OCI-LY7 (cell line): ENCODE data around the gene AHNAK2. TPM values are rescaled to one million over a fixed set of nuclear protein-coding genes. Genes with fewer than 3 reads are reported as not detected.
"Not testable (repeated sequence)": the region's sequence is repeated elsewhere in the genome, so short reads cannot be mapped to it uniquely, and the experiment has no call there.

Experiments used
- BruUV-seq: library from RNA; stranded (reverse); fragments of 400-500 nt; replicated peaks from 2 replicates; lab custom pipeline; 2021; lab: Mats Ljungman, UMichigan
- CTCF ChIA-PET: fragments of 300-600 bp; sonication (Branson Sonifier 250); formaldehyde crosslinking; loops from one replicate; lab custom pipeline; 2022; ENCODE audit warnings: antibody characterized with exemption; ENCODE audit not compliant: unreplicated experiment; lab: Charles Lee
- POLR2A ChIA-PET: fragments of 300-600 bp; sonication (Branson Sonifier 250); formaldehyde crosslinking; loops from one replicate; lab custom pipeline; 2022; ENCODE audit warnings: antibody characterized with exemption; lab: Charles Lee
- DNase-seq: peaks from one replicate; pipeline ENCODE4 v3.0.0-alpha.2; 2015; ENCODE audit warnings: low spot score
- H2AFZ ChIP-seq: fragments of 200-600 bp; sonication (generic), shearing (Covaris generic); 2 replicates; pipeline ENCODE4 v1.6.1; 2014; ENCODE audit warnings: mild to moderate bottlenecking, antibody characterized with exemption, low read length, moderate library complexity
- H3K27ac ChIP-seq: fragments of 200-600 bp; sonication (generic); 2 replicates; pipeline ENCODE4 v1.5.1; 2014; ENCODE audit warnings: mixed run types, low read depth, mild to moderate bottlenecking, moderate library complexity, low read length, inconsistent platforms; ENCODE audit not compliant: poor library complexity, severe bottlenecking
- H3K36me3 ChIP-seq: fragments of 200-600 bp; sonication (generic); 2 replicates; pipeline ENCODE4 v1.6.1; 2014; ENCODE audit warnings: mild to moderate bottlenecking, antibody characterized with exemption, low read length, moderate library complexity, mixed read lengths; ENCODE audit not compliant: insufficient read depth
- H3K4me1 ChIP-seq: fragments of 200-600 bp; sonication (generic); 2 replicates; pipeline ENCODE4 v1.5.1; 2014; ENCODE audit warnings: mild to moderate bottlenecking, low read length; ENCODE audit not compliant: insufficient read depth, poor library complexity, severe bottlenecking
- H3K4me2 ChIP-seq: fragments of 200-600 bp; sonication (generic); 2 replicates; pipeline ENCODE4 v1.6.1; 2014; ENCODE audit warnings: mild to moderate bottlenecking, low read length
- H3K4me3 ChIP-seq: fragments of 200-600 bp; sonication (generic); 2 replicates; pipeline ENCODE4 v1.5.1; 2014; ENCODE audit warnings: mild to moderate bottlenecking, low read depth, low read length; ENCODE audit not compliant: poor library complexity, severe bottlenecking
- H3K79me2 ChIP-seq: fragments of 200-600 bp; sonication (generic); 2 replicates; pipeline ENCODE4 v1.6.1; 2016; ENCODE audit warnings: low read depth, mild to moderate bottlenecking, low read length, moderate library complexity, mixed read lengths; ENCODE audit not compliant: insufficient read depth
- H3K9me2 ChIP-seq: fragments of 200-600 bp; sonication (generic); 2 replicates; pipeline ENCODE4 v1.6.1; 2016; ENCODE audit warnings: mild to moderate bottlenecking, low read length, mixed read lengths; ENCODE audit not compliant: insufficient read depth
- H3K9me3 ChIP-seq: fragments of 200-600 bp; sonication (generic); 2 replicates; pipeline ENCODE4 v1.6.1; 2014; ENCODE audit warnings: mild to moderate bottlenecking, mixed run types, low read length, mixed read lengths
- H4K20me1 ChIP-seq: fragments of 200-600 bp; sonication (generic); 2 replicates; pipeline ENCODE4 v1.6.1; 2014; ENCODE audit warnings: mild to moderate bottlenecking, antibody characterized with exemption, low read length, moderate library complexity, mixed read lengths; ENCODE audit not compliant: insufficient read depth
- CTCF ChIP-seq: fragments of 200-600 bp; sonication (generic); conservative IDR thresholded peaks from 2 replicates; pipeline ENCODE4 v1.5.1; 2014; ENCODE audit warnings: mild to moderate bottlenecking, antibody characterized with exemption, low read length, moderate library complexity, mixed read lengths
- EZH2phosphoT487 ChIP-seq: fragments of 200-600 bp; sonication (generic); IDR thresholded peaks from 2 replicates; pipeline ENCODE4 v1.6.1; 2018; ENCODE audit warnings: low read depth, borderline replicate concordance, mild to moderate bottlenecking, mixed run types, antibody characterized with exemption, low read length, moderate library complexity, mixed read lengths
- intact Hi-C: fragments of 100-400 bp; cut with micrococcal nuclease; formaldehyde crosslinking; loops from one replicate; pipeline ENCODE4 v1.10.0; 2022; ENCODE audit not compliant: unreplicated experiment
- total RNA-seq, 2 experiments: library from RNA; depleted of rRNA in 1 of 2; stranded (reverse); fragments of >200 nt in 1 of 2; shearing (Covaris generic) in 1 of 2; gene quantifications; 2 replicates each; pipeline ENCODE4 v1.2.3, GENCODE V29; 2014 to 2022

Gene AHNAK2
- total RNA-seq, 2 experiments from 2014 or later: 0.61 TPM; not detected in 1

DNA sequence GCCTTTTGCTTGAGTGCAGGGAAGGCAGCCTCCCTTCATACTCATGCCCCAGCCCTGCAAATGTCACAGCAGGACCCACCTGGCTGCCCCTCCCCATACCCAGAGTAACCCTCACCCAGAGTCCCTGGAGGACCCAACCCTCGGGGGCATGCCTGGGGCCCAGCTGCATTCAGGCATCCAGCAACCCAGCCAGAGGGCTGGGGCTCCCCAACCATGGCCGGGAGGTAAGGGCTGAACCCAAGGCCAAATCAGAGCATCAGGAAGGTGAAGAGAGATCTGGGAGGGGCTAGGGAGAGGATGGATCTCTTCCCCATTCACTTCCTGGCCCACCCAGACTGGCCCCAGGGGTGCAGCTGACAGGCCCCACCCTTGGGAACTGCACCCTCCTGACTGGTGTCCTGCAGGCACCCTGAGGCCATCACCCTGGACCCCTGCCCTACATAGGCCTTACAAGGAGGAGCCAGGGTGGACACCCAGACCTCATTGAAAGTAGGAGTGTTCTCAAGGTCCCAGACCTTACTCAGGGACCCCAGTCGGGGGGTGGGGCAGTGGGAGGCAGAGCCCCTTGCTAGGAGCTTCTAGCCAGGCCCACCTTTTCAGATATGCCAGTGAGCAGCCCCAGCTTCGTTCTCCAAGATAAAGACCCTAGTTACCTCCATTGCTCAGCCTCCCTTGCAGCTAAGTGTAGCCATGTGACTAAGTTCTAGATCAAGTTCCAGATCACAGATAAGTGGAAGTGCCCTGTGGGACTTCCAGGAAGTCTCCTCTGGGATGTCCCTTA lies 54.3 kb downstream of the AHNAK2 start:
- intact Hi-C loops: no loop called here
- H4K20me1 ChIP-seq: 0 out of 2 replicates have a peak, but pooled peaks cover 4% of the 10 kb centered on the region
- H3K9me2 ChIP-seq: no peaks in the 10 kb centered on the region
- H2AFZ ChIP-seq: no peak overlapping the region
- no peak overlapping the region for H3K4me3 ChIP-seq
- peaks cover 45% of the 10 kb centered on the region for H3K4me1 ChIP-seq
- H3K4me2 ChIP-seq: no peak overlapping the region
- no TSS peak for BruUV-seq
- 0 out of 2 replicates have a peak, but pooled peaks cover 7% of the 10 kb centered on the region for H3K9me3 ChIP-seq
- ChIA-PET POLR2A (no interaction called here), CTCF (no interaction called here)
- DNase-seq: no peak
- H3K27ac ChIP-seq: no peak overlapping the region
- H3K36me3 ChIP-seq: no peaks in the 10 kb centered on the region
- no peaks in the 10 kb centered on the region for H3K79me2 ChIP-seq
- TF ChIP-seq CTCF (no peak), EZH2phosphoT487 (no peak)

GRCh38 chr14:104919993-104920315 lies 58.2 kb downstream of the AHNAK2 start:
- H3K4me3 ChIP-seq: no peak overlapping the region
- 0 out of 2 replicates have a peak, but pooled peaks cover 7% of the 10 kb centered on the region for H3K9me3 ChIP-seq

GRCh38 chr14:104919152-104919992 lies 58.8 kb downstream of the AHNAK2 start:
- H3K4me1 ChIP-seq, H3K36me3 ChIP-seq, BruUV-seq, H3K4me2 ChIP-seq, H4K20me1 ChIP-seq, H3K9me3 ChIP-seq, H2AFZ ChIP-seq, intact Hi-C loops, H3K9me2 ChIP-seq, H3K79me2 ChIP-seq, DNase-seq, H3K4me3 ChIP-seq, H3K27ac ChIP-seq: not testable (repeated sequence)
- CTCF ChIA-PET: interaction anchor here (0.6 kb wide), 1 partner anchor 21 kb away, joined by 8 read pairs; no protein-coding TSS in a partner anchor
- POLR2A ChIA-PET: interaction anchor here (0.6 to 1.1 kb wide), 3 partner anchors 17 to 210 kb away, joined by 3 to 6 read pairs (median 4); no protein-coding TSS in a partner anchor

More at GRCh38 chr14:104919993-104920315, 58.2 kb downstream of the AHNAK2 start:
- no peaks in the 10 kb centered on the region for H3K9me2 ChIP-seq
- TF ChIP-seq EZH2phosphoT487 (no peak), CTCF (no peak)
- peaks cover 12% of the 10 kb centered on the region for H3K4me1 ChIP-seq
- H3K36me3 ChIP-seq: no peaks in the 10 kb centered on the region
- DNase-seq: no peak
- POLR2A ChIA-PET: no interaction called here
- no TSS peak for BruUV-seq
- intact Hi-C loops: no loop called here
- H4K20me1 ChIP-seq: no peaks in the 10 kb centered on the region
- CTCF ChIA-PET: no interaction called here
- no peak overlapping the region for H3K27ac ChIP-seq
- H2AFZ ChIP-seq: no peak overlapping the region
- H3K4me2 ChIP-seq: no peak overlapping the region
- H3K79me2 ChIP-seq: no peaks in the 10 kb centered on the region
